ENCODE data around the gene SESTD1. TPM values are rescaled to one million over a fixed set of nuclear protein-coding genes. Genes with fewer than 3 reads are reported as not detected.

Gene SESTD1
- total and polyA plus RNA-seq, 2 of the 13 experiments (the other 11 are each of a cell fraction or from before 2014, with no cell fraction given) = 74.4 to 101 TPM

- TF ChIP-seq ZNF652 (CRISPR knock-in tag; IDR thresholded peaks at IDR 0.05; ENCODE audit: borderline replicate concordance, low read depth) = no peak
- no peak for TF ChIP-seq FOXP1 (IDR thresholded peaks at IDR 0.05)
- no peak for TF ChIP-seq FOXP1 (CRISPR knock-in tag; IDR thresholded peaks at IDR 0.05)
- no peak for TF ChIP-seq ZNF407 (CRISPR knock-in tag; IDR thresholded peaks at IDR 0.05; ENCODE audit: not compliant biosample characterization)
- no peak for TF ChIP-seq ZNF580 (CRISPR knock-in tag; IDR thresholded peaks at IDR 0.05; ENCODE audit: borderline replicate concordance, low read depth)
- no peak for TF ChIP-seq FOXC1 (CRISPR knock-in tag; IDR thresholded peaks at IDR 0.05; ENCODE audit: borderline replicate concordance)
- no peak for TF ChIP-seq MYPOP (CRISPR knock-in tag; IDR thresholded peaks at IDR 0.05)
- TF ChIP-seq FOSL2 (CRISPR knock-in tag; IDR thresholded peaks at IDR 0.05) = no peak
- no peak for TF ChIP-seq ZNF549 (CRISPR knock-in tag; IDR thresholded peaks at IDR 0.05)
- TF ChIP-seq ARID2 (CRISPR knock-in tag; IDR thresholded peaks at IDR 0.05; ENCODE audit: borderline replicate concordance) = peak; percentile 78; the same call in 1 of the 2 replicates
- no peak for TF ChIP-seq CENPBD1 (CRISPR knock-in tag; IDR thresholded peaks at IDR 0.05; ENCODE audit: borderline replicate concordance, low read depth)
- TF ChIP-seq E2F5 (CRISPR knock-in tag; conservative IDR thresholded peaks at IDR 0.05) = no peak
- no peak for TF ChIP-seq GFI1 (CRISPR knock-in tag; IDR thresholded peaks at IDR 0.05; ENCODE audit: borderline replicate concordance)
- TF ChIP-seq KLF13 (CRISPR knock-in tag; IDR thresholded peaks at IDR 0.05) = no peak
- 0 out of 2 replicates have a peak, but pooled peaks have one; percentile 3 for TF ChIP-seq SIX1 (CRISPR knock-in tag; IDR thresholded peaks at IDR 0.05; ENCODE audit: borderline replicate concordance)
- TF ChIP-seq ZZZ3 (CRISPR knock-in tag; IDR thresholded peaks at IDR 0.05; ENCODE audit: borderline replicate concordance) = no peak
- no peak for TF ChIP-seq DNMT3B (CRISPR knock-in tag; conservative IDR thresholded peaks at IDR 0.05)
- TF ChIP-seq RNF219 (CRISPR knock-in tag; IDR thresholded peaks at IDR 0.05) = no peak
These were observed 464 bp upstream of the SESTD1 start (continued) for GRCh38 chr2:179265082-179265510.

Data from HepG2 (cell line).